Measurements from ENCODE around the gene MMP11. TPM values are rescaled to one million over a fixed set of nuclear protein-coding genes. Genes with fewer than 3 reads are reported as not detected.

The MMP11 gene
- total RNA-seq, 1 experiment from 2014 or later, result 7.4 TPM

DNA sequence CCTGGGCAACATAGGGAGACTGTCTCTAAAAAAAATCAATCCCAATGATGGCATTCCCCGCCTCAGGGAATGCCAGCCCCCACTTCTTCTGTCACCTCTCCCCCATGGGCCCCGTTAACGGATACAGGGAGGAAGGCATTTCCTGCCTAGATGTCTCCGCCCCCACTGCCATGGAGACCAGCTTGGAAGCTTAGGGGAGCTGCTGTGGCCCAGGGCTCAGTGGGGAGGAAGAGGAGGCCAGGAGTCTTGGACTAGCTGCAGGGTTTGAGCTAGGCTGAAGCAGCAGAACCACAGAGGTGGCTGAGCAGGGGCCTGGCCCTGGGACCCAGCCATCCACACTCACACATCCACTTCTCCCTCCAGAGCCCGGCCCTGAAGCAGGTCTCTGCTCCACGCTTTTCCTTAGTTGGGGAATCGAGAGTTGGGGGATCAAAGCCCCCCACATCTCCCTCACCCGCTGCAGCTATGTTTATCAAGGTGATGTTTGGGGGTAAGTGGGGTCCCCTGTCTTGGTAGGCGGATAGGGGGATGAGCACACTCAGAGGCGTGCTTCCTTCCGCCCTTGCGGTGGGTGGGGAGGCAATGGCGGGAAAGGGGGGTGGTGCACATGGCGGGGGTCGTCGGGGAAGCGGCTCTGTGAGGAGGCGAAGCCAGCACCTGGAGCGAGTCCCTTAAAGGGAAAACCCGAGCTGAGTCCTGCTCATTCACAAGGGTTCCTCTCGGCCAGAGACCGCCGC, 9.6 kb upstream of the MMP11 start, which contains the start of gene C22orf15:
C22orf15 (plus strand) TSS at position 149 of the 737 bp plus-strand sequence; CDS start at position 466, 317 bp downstream.
- H3K27ac ChIP-seq (ENCODE audit: low read depth, low read length), result 0 out of 2 replicates have a peak within 1 kb of the TSS, but pooled peaks have one; percentile 18
- POLR2A ChIA-PET, result no interaction called here
- RAD21 ChIA-PET (ENCODE audit: low non-redundant PET in 1 of 2, low total read pairs in 2 of 2, uncharacterized antibody in 2 of 2, unreplicated experiment in 2 of 2), result no interaction called here
- H3K36me3 ChIP-seq (ENCODE audit: control insufficient read depth in 1 of 2, insufficient read depth in 2 of 2, low read length in 2 of 2), result peaks cover 9 to 20% of the 10 kb centered on the region in 2 experiments; a peak in 3 of 4 replicates
- no TSS peak for BruUV-seq (replicated peaks)
- H3K9me2 ChIP-seq (ENCODE audit: insufficient read depth), result no peaks in the 10 kb centered on the region
- intact Hi-C loops (cut with micrococcal nuclease), result loop anchor here (10.0 kb wide), 1 partner anchor 192 kb away; no protein-coding TSS in a partner anchor
- no peak within 1 kb of the TSS for H3K9ac ChIP-seq (ENCODE audit: low read length)
- no peak within 1 kb of the TSS; the same call in 1 of the 2 replicates for H3K4me2 ChIP-seq (ENCODE audit: low read length)
- H3K9me3 ChIP-seq (ENCODE audit: control insufficient read depth in 1 of 2, insufficient read depth in 1 of 2, low read depth in 1 of 2, low read length in 2 of 2), result no peaks in the 10 kb centered on the region
- no peak within 1 kb of the TSS for H2AFZ ChIP-seq (ENCODE audit: low read depth, low read length, poor library complexity, severe bottlenecking)
- ATAC-seq (no peak), DNase-seq (ENCODE audit: low read depth, low spot score) (no peak)
- no peak within 1 kb of the TSS for H3K4me3 ChIP-seq (replicated peaks in 1 of 2; ENCODE audit: low read depth in 1 of 2, low read length in 2 of 2)
- no peaks in the 10 kb centered on the region for H3K27me3 ChIP-seq (ENCODE audit: insufficient read depth, low read length)
- TF ChIP-seq, protein P1, sequence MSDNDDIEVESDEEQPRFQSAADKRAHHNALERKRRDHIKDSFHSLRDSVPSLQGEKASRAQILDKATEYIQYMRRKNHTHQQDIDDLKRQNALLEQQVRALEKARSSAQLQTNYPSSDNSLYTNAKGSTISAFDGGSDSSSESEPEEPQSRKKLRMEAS (IDR thresholded peaks at IDR 0.05), result no peak
- TF ChIP-seq RAD21 (IDR thresholded peaks at IDR 0.05; ENCODE audit: low read depth), result no peak
- TF ChIP-seq POLR2A (IDR thresholded peaks at IDR 0.05; ENCODE audit: borderline replicate concordance, extremely low read depth, insufficient read depth, insufficient read length), result no peak
- no peak for TF ChIP-seq CBX3 (IDR thresholded peaks at IDR 0.05; ENCODE audit: low read depth)
- no peak for TF ChIP-seq JUND (IDR thresholded peaks at IDR 0.05)
- no peak for TF ChIP-seq TCF7L2 (IDR thresholded peaks at IDR 0.05; ENCODE audit: borderline replicate concordance, extremely low read depth, insufficient read depth, insufficient read length)
- no peak for TF ChIP-seq EGR1 (IDR thresholded peaks at IDR 0.05; ENCODE audit: low read depth)
- TF ChIP-seq, protein P2, sequence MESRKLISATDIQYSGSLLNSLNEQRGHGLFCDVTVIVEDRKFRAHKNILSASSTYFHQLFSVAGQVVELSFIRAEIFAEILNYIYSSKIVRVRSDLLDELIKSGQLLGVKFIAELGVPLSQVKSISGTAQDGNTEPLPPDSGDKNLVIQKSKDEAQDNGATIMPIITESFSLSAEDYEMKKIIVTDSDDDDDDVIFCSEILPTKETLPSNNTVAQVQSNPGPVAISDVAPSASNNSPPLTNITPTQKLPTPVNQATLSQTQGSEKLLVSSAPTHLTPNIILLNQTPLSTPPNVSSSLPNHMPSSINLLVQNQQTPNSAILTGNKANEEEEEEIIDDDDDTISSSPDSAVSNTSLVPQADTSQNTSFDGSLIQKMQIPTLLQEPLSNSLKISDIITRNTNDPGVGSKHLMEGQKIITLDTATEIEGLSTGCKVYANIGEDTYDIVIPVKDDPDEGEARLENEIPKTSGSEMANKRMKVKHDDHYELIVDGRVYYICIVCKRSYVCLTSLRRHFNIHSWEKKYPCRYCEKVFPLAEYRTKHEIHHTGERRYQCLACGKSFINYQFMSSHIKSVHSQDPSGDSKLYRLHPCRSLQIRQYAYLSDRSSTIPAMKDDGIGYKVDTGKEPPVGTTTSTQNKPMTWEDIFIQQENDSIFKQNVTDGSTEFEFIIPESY (IDR thresholded peaks at IDR 0.05; ENCODE audit: extremely low read depth, insufficient replicate concordance, low read length), result no peak
- TF ChIP-seq, protein P3, sequence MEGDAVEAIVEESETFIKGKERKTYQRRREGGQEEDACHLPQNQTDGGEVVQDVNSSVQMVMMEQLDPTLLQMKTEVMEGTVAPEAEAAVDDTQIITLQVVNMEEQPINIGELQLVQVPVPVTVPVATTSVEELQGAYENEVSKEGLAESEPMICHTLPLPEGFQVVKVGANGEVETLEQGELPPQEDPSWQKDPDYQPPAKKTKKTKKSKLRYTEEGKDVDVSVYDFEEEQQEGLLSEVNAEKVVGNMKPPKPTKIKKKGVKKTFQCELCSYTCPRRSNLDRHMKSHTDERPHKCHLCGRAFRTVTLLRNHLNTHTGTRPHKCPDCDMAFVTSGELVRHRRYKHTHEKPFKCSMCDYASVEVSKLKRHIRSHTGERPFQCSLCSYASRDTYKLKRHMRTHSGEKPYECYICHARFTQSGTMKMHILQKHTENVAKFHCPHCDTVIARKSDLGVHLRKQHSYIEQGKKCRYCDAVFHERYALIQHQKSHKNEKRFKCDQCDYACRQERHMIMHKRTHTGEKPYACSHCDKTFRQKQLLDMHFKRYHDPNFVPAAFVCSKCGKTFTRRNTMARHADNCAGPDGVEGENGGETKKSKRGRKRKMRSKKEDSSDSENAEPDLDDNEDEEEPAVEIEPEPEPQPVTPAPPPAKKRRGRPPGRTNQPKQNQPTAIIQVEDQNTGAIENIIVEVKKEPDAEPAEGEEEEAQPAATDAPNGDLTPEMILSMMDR (IDR thresholded peaks at IDR 0.05 in 2 of 3, conservative IDR thresholded peaks at IDR 0.05 in 1 of 3; ENCODE audit: borderline replicate concordance in 1 of 3, insufficient read depth in 1 of 3, low read depth in 2 of 3, low read length in 2 of 3), result no peak
- TF ChIP-seq, protein P4, sequence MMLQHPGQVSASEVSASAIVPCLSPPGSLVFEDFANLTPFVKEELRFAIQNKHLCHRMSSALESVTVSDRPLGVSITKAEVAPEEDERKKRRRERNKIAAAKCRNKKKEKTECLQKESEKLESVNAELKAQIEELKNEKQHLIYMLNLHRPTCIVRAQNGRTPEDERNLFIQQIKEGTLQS (IDR thresholded peaks at IDR 0.05), result no peak
- TF ChIP-seq ZNF274 (IDR thresholded peaks at IDR 0.05; ENCODE audit: low read depth, low read length), result no peak
- TF ChIP-seq CEBPB (IDR thresholded peaks at IDR 0.05; ENCODE audit: low read depth), result no peak
- TF ChIP-seq SIN3A (IDR thresholded peaks at IDR 0.05; ENCODE audit: low read depth), result no peak
- H3K4me1 ChIP-seq (ENCODE audit: control insufficient read depth in 1 of 2, insufficient read depth in 2 of 2, low read length in 2 of 2), result peaks cover 3 to 36% of the 10 kb centered on the region in 2 experiments; a peak in 3 of 4 replicates
- CTCF ChIA-PET, result no interaction called here
- peaks cover 35% of the 10 kb centered on the region for H3K79me2 ChIP-seq (ENCODE audit: insufficient read depth, low read length)
- H4K20me1 ChIP-seq (ENCODE audit: insufficient read depth), result no peaks in the 10 kb centered on the region

Measured in HCT116 (cell line).